SK-N-MC (cell line): ENCODE results near the gene DNAH6.

Experiments
- DNase-seq: peaks from one replicate; pipeline ENCODE4 v3.0.0-alpha.2; 2011; ENCODE audit warnings: low read depth, low spot score
- H3K27ac ChIP-seq: fragments of 200-600 bp; sonication (generic); 2 replicates; pipeline ENCODE4 v1.5.1; 2016; ENCODE audit warnings: mixed run types
- H3K36me3 ChIP-seq: fragments of 200-600 bp; sonication (generic); 2 replicates; pipeline ENCODE4 v1.6.1; 2017; ENCODE audit warnings: antibody characterized with exemption, low read length, mixed read lengths; ENCODE audit not compliant: insufficient read depth
- H3K4me3 ChIP-seq: fragments of 200-600 bp; sonication (generic); 2 replicates; pipeline ENCODE4 v1.5.1; 2016
- H3K9ac ChIP-seq: fragments of 200-600 bp; sonication (generic); 2 replicates; pipeline ENCODE4 v1.8.0; 2017; ENCODE audit warnings: mixed run types, mixed read lengths; ENCODE audit not compliant: insufficient read length
- H3K9me3 ChIP-seq: fragments of 200-600 bp; sonication (generic); 2 replicates; pipeline ENCODE4 v1.6.1; 2017; ENCODE audit warnings: low read depth, mild to moderate bottlenecking, antibody characterized with exemption, low read length, moderate library complexity, mixed read lengths
- EZH2 ChIP-seq: fragments of 200-600 bp; sonication (generic); IDR thresholded peaks from one replicate; pipeline ENCODE4 v1.6.1; 2017; ENCODE audit warnings: antibody characterized with exemption
- FOXP2 ChIP-seq: optimal IDR thresholded peaks from 2 replicates; pipeline ENCODE3; 2011; ENCODE audit warnings: mild to moderate bottlenecking, moderate library complexity; ENCODE audit not compliant: insufficient read depth; ENCODE audit errors: extremely low read length, control extremely low read depth
- POLR2AphosphoS5 ChIP-seq: IDR thresholded peaks from 2 replicates; pipeline ENCODE4 v1.6.1; 2012; ENCODE audit warnings: mild to moderate bottlenecking, low read depth, low read length, borderline replicate concordance

Gene DNAH6

DNA sequence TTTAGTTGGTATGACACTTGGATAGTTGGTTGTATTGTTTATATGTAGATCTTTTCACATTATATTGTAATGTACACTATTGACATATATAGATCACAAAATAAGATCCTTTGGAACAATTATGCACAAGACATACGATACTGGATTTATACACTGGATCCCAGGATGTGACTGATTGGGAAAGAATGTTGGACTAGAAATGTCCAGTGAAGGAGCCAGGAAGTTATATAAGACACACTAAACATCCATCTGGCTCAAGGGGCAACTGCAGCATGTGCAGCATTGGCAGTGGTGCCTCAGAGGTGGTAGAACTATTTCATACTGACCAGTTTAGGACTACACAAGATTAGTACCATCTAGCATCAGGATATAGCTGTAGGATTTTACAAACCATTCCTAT lies 259.7 kb downstream of the DNAH6 start:
- H3K36me3 ChIP-seq: no peaks in the 10 kb centered on the region
- H3K9me3 ChIP-seq: no peaks in the 10 kb centered on the region
- no peak for DNase-seq
- H3K4me3 ChIP-seq: no peak overlapping the region
- H3K27ac ChIP-seq: no peak overlapping the region
- no peak overlapping the region for H3K9ac ChIP-seq
- no peak for TF ChIP-seq POLR2AphosphoS5
- no peak for TF ChIP-seq FOXP2

DNA sequence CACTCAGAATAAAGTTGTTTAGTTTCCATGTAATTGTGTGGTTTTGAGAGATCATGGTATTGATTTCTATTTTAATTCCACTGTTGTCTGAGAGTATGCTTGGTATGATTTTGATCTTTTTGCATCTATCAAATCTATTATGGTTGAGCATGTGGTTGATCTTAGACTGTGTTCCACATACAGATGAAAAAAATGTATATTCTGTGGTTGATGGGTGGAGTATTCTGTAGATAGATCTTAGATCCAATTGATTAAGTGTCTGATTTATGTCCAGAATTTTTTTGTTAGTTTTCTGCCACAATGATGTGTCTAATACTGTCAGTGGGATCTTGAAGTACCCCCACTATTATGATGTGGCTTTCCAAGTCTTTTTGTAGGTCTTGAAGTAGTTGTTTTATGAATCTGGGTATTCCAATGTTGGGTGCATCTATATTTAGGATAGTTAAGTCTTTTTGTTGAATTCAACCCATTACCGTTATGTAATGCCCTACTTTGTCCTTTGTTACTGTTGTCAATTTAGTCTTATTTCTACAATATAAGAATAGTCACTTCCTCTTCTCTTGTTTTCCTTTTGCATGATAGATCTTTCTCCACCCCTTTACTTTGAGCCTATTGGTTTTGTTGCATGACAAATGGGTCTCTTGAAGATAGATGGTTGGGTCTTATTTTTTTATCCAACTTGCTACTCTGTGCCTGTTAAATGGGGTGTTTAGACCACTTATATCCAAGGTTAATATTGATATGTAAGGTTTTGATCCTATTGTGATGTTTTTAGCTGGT lies 262.8 kb downstream of the DNAH6 start:
- Histone ChIP-seq H3K4me3 (no peak overlapping the region), H3K9me3 (no peaks in the 10 kb centered on the region), H3K9ac (no peak overlapping the region), H3K36me3 (no peaks in the 10 kb centered on the region), H3K27ac (no peak overlapping the region)
- no peak for DNase-seq
- TF ChIP-seq EZH2 (no peak), POLR2AphosphoS5 (no peak), FOXP2 (no peak)

DNA sequence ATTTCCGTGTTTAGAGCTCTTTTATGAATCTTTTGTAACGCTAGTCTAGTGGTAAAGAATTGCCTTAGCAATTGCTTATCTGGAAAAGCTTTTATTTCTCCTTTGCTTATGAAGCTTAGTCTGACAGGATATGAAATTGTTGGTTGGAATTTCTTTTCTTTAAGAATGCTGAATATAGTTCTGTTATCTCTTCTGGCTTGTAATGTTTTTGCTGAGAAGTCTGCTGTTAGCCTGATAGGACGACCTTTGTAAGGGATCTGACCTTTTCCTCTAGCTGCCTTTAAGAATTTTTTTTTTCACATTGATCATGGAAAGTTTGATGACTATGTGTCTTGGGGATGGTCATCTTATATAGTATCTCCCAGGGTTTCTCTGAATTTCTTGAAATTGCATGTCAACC lies 263.5 kb downstream of the DNAH6 start:
- Histone ChIP-seq H3K9ac (no peak overlapping the region), H3K36me3 (no peaks in the 10 kb centered on the region), H3K4me3 (no peak overlapping the region), H3K27ac (no peak overlapping the region), H3K9me3 (no peaks in the 10 kb centered on the region)
- no peak for DNase-seq
- TF ChIP-seq FOXP2 (no peak), EZH2 (no peak), POLR2AphosphoS5 (no peak)

DNA sequence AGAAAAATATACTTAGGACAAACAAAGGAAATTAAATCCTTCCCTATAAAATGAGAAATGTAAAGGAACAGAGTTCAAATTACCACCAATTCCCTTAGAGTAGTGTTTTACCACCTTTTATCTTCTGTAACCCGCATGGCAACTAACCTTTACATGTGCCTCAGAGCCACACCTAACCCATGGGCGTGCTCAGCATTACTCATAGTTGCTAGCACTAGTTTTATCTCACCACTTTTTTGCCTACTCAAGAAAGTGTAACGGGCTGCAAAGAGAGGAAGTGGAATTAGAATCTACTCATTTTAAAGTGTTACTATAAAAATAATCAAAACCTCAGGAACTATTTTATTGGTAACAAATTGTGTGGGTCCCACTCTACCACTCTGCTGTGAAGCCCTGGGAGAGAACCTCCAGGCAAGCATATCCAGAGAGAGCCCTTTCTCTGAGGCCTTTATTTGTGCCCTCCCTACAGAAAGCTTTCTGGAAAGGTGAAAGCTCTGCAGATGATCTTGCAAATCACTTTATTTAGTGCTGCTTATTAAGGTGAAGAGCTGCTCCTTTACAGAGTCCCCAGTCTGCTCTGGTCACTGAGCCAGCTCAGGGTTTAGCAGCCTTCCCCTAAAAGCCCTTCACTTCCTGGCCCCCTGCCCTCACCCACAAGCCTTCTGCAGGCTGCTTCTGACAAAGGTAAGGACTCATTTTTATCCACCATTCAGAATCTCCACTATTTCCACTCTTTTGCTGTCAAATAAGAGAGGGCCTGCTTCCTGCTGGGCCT lies 265.8 kb downstream of the DNAH6 start:
- Histone ChIP-seq H3K9me3 (no peaks in the 10 kb centered on the region), H3K9ac (no peak overlapping the region), H3K27ac (no peak overlapping the region), H3K4me3 (no peak overlapping the region), H3K36me3 (no peaks in the 10 kb centered on the region)
- TF ChIP-seq FOXP2: no peak
- TF ChIP-seq POLR2AphosphoS5: no peak
- no peak for TF ChIP-seq EZH2
- DNase-seq: no peak

DNA sequence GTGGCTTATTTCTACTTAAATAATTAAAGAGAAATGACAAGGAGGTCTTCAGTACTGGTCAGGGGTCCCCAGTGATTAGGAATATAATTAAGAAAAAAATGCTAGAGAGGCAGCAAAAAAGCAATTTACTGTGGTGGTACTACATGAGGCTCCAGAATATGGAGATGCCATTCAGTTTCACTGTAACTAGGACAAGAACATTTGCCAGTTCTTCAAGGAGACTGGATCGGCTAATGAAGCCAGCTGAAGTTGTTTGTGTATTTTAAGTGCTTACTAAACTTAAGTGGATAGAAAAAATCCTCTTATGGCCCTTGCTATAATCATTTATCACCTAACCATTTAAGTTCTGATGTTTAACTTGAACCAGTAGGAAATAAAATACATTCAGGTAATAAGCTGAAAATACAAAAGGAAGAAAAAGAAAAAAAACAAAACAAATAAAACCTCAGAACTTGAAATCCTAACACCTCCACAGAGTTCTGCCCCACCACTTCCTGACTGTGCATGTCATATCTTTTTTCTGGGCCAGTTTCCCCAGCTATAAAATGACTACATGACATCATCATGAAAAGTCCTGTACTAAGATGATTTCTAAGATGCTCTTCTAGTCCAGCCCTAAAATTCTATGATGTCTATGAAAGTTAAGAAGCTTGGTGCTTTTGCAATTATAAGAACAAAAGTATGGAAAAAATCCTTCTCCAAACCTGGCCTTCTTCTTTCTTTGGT lies 266.6 kb downstream of the DNAH6 start:
- H3K27ac ChIP-seq: no peak overlapping the region
- DNase-seq: no peak

DNA sequence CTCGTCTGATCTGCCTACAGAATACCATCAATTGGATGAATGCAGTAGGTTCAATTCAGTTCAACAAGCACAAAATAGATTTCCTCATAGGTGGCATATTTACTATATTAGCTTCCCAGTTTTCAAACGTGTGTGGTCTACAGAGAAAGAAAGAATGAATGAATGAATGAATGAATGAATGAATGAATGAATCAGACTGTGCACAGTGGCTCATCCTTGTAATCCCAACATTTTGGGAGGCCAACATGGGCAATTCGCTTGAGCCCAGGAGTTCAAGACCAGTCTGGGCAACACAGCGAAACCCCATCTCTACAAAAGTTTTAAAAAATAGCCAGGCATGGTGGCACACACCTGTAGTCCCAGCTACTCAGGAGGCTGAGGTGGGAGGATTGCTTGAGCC lies 269.7 kb downstream of the DNAH6 start:
- Histone ChIP-seq H3K4me3 (no peak overlapping the region), H3K9me3 (no peaks in the 10 kb centered on the region), H3K9ac (no peak overlapping the region), H3K27ac (no peak overlapping the region), H3K36me3 (no peaks in the 10 kb centered on the region)
- no peak for TF ChIP-seq POLR2AphosphoS5
- TF ChIP-seq EZH2: no peak
- TF ChIP-seq FOXP2: no peak
- no peak for DNase-seq

More for the DNA sequence above, 266.6 kb downstream of the DNAH6 start:
- TF ChIP-seq POLR2AphosphoS5: no peak
- no peak overlapping the region for H3K4me3 ChIP-seq
- no peak overlapping the region for H3K9ac ChIP-seq
- no peaks in the 10 kb centered on the region for H3K36me3 ChIP-seq
- H3K9me3 ChIP-seq: no peaks in the 10 kb centered on the region

DNA sequence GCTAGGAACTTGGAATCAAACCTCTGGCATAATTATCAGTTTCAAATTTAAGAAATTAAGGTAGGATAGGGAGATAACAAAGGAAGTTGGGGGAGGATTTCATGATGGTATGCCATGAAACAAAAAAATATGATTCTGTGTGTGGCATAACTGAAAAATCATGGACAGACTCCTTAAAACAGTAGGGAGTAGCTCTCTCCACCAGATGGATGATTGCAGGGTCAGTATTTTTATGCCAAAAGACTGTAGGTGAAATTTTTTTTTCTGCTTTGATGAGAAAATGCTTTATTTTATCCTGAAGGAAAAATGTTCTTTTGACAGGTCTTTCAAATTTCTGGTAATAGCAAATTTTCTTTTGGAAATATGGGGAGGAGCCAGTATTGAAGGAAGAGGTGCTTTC lies 270.3 kb downstream of the DNAH6 start:
- Histone ChIP-seq H3K27ac (no peak overlapping the region), H3K9me3 (no peaks in the 10 kb centered on the region)
- TF ChIP-seq EZH2 (no peak), POLR2AphosphoS5 (no peak), FOXP2 (no peak)

DNA sequence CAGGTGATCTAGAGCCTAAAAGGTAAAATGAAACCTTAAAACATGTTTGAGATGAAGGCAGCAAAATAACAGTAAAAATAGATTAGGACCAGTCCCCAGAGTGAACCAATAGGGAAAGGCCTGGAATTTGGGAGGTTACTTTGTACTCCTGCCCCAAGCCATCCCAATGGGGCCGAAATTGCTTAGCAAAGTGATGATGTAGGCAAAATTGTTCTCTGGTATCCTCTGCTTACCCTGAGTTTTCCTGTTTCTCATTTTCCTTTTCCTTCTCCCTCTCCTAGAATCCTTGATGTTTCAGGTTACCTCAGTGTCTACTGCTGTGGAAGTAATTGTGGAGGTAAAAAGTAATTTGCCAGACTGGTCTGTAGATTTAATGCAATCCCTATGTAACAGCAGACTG lies 271.7 kb downstream of the DNAH6 start:
- Histone ChIP-seq H3K4me3 (no peak overlapping the region), H3K36me3 (no peaks in the 10 kb centered on the region), H3K9ac (no peak overlapping the region), H3K9me3 (no peaks in the 10 kb centered on the region), H3K27ac (no peak overlapping the region)
- TF ChIP-seq POLR2AphosphoS5 (no peak), FOXP2 (no peak), EZH2 (no peak)
- no peak for DNase-seq

More for the DNA sequence above, 270.3 kb downstream of the DNAH6 start:
- no peak for DNase-seq
- Histone ChIP-seq H3K4me3 (no peak overlapping the region), H3K9ac (no peak overlapping the region), H3K36me3 (no peaks in the 10 kb centered on the region)
